ENCODE measurements around the gene PLA2G2E.

DNA sequence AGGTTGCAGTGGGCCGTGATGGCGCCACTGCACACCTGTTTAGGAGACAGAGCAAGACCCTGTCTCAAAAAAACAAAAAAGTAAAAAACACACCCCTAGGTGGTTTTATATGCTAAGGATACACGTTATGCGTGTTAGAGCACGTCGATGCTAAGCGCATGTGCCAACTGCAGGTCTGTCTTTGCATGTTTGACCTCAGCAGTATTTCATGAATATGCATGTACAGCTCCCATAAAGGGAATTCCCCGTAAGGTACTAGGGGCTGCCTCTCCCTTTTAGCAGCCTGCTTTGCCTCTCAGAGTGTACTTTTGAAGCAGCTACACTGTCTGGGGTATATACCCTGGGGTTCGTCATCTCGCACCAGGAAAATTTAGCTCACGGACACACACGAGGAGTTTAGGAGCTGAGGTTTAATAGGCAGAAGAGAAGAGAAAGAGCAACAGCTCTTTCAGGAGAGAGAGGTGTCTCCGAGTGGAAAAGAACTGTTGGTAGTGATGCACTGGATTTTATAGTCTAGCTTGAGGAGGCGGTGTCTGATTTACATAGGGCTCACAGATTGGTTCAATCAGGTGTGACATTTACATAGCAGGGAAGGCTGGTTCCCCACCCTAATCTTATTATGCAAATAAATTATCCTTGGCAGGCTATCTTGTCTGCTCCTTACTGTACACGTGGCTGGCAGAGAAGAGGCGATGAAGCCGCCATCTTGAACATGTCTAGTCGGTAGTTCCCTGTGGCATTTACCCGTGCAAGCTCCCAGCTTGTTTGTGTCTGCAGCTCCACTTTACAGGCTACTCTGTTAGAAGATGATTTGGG is 45.4 kb downstream of the PLA2G2E start:
- TF ChIP-seq REST (IDR thresholded peaks at IDR 0.05; ENCODE audit: low read depth) (no peak), RAD21 (IDR thresholded peaks at IDR 0.05; ENCODE audit: low read depth) (no peak), YY1 (IDR thresholded peaks at IDR 0.05; ENCODE audit: low read depth) (peak; percentile 84)

All from Ishikawa (cell line).